HG03469 (cell line): Measurements from ENCODE around the gene MBP.
A peak's percentile ranks its signal among the peaks of the same experiment; 100 is the strongest.

Source experiments
- ATAC-seq: cut with Tn5 transposase; IDR thresholded peaks from one replicate; pipeline ENCODE4 v1.9.1; 2021; ENCODE audit warnings: mild to moderate bottlenecking, moderate library complexity, moderate number of reproducible peaks; ENCODE audit not compliant: unreplicated experiment

Gene MBP

GRCh38 chr18:77134611-77135010 lies 2.0 kb upstream of the MBP start:
- no peak for ATAC-seq

GRCh38 chr18:77133835-77134496 lies 1.4 kb upstream of the MBP start:
- ATAC-seq = no peak

GRCh38 chr18:77133051-77133834 lies 660 bp upstream of the MBP start:
- no peak for ATAC-seq

DNA sequence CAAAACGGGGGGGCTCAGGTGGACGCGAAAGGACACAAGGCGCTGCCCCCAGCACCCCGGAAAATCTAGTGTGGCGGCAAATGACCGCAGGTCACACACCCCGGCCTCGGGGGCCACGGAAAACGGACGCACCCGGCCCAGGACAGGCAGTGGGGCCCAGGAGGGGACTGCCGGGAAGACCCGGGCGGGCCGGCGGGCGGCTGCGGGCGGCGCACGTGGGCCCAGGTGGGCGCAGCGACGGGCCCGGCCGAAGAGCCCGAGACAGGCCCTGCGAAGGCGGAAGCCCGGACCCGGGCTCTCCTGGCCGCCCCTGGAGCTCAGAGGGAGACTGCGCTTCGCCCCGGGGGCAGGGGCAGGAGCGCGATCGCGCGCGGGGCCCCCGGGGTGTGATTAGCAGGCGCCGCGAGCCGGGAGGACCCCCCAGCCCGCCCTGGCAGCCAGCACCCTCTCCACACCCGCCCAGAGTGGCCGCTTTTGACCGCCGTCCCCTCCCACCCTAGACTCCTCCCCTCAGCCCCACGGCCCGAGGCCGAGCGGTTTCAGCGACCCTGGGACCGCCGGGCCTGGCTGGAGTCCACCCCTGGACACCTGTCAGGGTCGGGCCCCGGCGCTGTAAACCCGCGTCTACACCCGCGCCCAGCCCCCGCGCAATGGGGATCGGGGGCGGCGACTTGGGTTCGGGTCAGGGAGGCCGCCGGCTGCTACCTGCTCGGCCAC lies 773 bp downstream of the MBP start:
- peak; percentile 14 for ATAC-seq

DNA sequence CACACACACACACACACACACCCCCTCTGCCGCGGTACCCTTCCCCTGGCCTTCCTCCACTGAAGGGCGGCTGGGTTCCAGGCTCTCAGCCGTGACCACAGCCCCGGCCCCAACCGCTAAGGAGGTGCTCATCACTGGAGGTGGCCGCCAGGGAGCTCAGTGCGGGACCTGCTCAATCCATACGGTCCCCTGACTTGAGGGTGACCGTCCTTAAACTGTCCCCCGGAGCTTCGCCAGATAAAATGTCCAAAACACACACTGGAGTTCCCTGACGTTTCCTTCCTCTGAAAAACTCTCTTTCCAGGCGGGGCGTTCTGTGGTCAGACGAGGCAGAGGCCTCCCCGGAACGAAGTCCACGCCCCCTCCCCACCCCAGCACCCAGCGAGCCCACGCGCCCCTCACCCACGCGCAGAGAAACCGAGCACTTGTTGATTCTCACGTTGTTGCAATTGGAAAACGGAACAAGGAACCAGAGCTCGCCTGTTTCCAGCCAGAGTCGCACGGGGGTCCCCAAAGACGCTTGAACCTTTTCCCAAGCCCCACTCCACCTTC lies 1.4 kb downstream of the MBP start:
- ATAC-seq = no peak

DNA sequence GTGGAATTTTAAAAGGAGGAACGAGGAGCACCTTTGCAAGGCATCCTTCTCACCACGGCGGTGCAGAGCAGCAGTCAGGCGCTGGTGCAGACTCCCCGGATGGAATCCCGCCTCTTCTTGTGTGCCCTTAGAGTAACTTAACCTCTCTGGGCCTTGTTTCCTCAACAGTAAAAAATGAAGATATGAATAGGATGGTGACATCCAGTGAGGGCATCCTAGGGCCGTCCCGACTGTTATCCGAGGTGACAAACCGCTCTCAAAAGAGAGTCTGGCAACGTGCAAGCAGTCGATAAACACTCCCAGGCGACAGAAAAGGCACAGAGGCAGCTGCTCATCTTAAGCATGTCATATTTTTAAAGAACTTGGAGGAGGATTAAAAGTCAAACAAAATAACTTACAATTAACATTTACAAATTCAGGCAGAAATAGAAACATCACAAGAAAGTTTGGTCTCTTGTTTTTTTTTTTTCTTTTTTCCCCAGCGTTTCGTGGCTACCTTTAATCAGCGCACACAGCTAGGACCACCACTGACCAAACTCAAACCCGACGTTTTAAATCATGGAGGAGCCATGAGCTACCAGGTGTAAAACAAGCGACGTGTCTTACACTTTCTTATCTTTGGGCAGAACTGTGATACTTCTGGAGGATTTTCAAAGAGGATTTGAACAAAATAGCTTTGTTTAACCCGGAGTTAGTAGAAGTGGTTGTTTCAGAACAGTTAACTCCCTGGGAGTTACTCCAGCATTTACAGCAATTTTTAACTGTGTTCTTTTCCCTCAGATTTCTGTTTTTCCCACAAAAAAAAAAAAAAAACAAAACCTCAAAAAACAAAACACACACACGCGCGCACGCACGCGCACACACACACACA lies 2.1 kb downstream of the MBP start:
- no peak for ATAC-seq

- no peak for ATAC-seq
These were observed 3.4 kb downstream of the MBP start for GRCh38 chr18:77129150-77129551.

GRCh38 chr18:77127769-77128671 lies 4.6 kb downstream of the MBP start:
- ATAC-seq = peak; percentile 32

- ATAC-seq = peak; percentile 36
These were observed 8.1 kb downstream of the MBP start for GRCh38 chr18:77124452-77124922.

- ATAC-seq = no peak
These were observed 9.0 kb downstream of the MBP start for GRCh38 chr18:77123320-77124231.

- no peak for ATAC-seq
These were observed 11.1 kb downstream of the MBP start for GRCh38 chr18:77121523-77121922.

GRCh38 chr18:77119851-77120491 lies 12.6 kb downstream of the MBP start:
- ATAC-seq = no peak

- ATAC-seq = no peak
These were observed 13.3 kb downstream of the MBP start for GRCh38 chr18:77119101-77119850.

GRCh38 chr18:77118256-77119090 lies 14.1 kb downstream of the MBP start:
- ATAC-seq = no peak

GRCh38 chr18:77116201-77117080 lies 16.1 kb downstream of the MBP start:
- ATAC-seq = no peak
